Hepatocyte (in vitro differentiated cells): Measurements from ENCODE around the gene PTTG1. TPM values are rescaled to one million over a fixed set of nuclear protein-coding genes. Genes with fewer than 3 reads are reported as not detected.

Experiments
- DNase-seq: peaks from one replicate; pipeline ENCODE4 v3.0.0-alpha.2; 2016; ENCODE audit warnings: low spot score
- H2AFZ ChIP-seq: fragments of 200-600 bp; sonication (generic); 2 replicates; pipeline ENCODE4 v1.6.0; 2016; ENCODE audit warnings: antibody characterized with exemption, mild to moderate bottlenecking
- H3K27ac ChIP-seq: fragments of 200-600 bp; sonication (generic); 2 replicates; pipeline ENCODE4 v1.5.1; 2016; ENCODE audit warnings: mild to moderate bottlenecking
- H3K27me3 ChIP-seq: fragments of 200-600 bp; sonication (generic); 2 replicates; pipeline ENCODE4 v1.6.1; 2016
- H3K36me3 ChIP-seq: fragments of 200-600 bp; sonication (generic); replicated peaks from 2 replicates; pipeline ENCODE4 v1.5.1; 2016; ENCODE audit warnings: low read depth; ENCODE audit not compliant: insufficient read depth
- H3K4me1 ChIP-seq: fragments of 200-600 bp; sonication (generic); 2 replicates; pipeline ENCODE4 v1.5.1; 2016; ENCODE audit warnings: mild to moderate bottlenecking, moderate library complexity; ENCODE audit not compliant: insufficient read depth
- H3K4me2 ChIP-seq: fragments of 200-600 bp; sonication (generic); 2 replicates; pipeline ENCODE4 v1.6.0; 2016
- H3K4me3 ChIP-seq: fragments of 200-600 bp; sonication (generic); 2 replicates; pipeline ENCODE4 v1.5.1; 2016; ENCODE audit warnings: mild to moderate bottlenecking
- H3K79me2 ChIP-seq: fragments of 200-600 bp; sonication (generic); 2 replicates; pipeline ENCODE4 v1.6.0; 2017; ENCODE audit warnings: mild to moderate bottlenecking
- H3K9me2 ChIP-seq: fragments of 200-600 bp; sonication (generic); replicated peaks from 2 replicates; pipeline ENCODE4 v1.6.0; 2017; ENCODE audit warnings: mild to moderate bottlenecking; ENCODE audit not compliant: insufficient read depth
- H3K9me3 ChIP-seq: fragments of 200-600 bp; sonication (generic); 2 replicates; pipeline ENCODE4 v1.5.1; 2016; ENCODE audit warnings: low read depth, mild to moderate bottlenecking
- H4K20me1 ChIP-seq: fragments of 200-600 bp; sonication (generic); 2 replicates; pipeline ENCODE4 v1.6.0; 2016; ENCODE audit warnings: mild to moderate bottlenecking; ENCODE audit not compliant: insufficient read depth, poor library complexity, severe bottlenecking
- EZH2 ChIP-seq: fragments of 200-600 bp; sonication (generic); IDR thresholded peaks from 2 replicates; pipeline ENCODE4 v1.6.1; 2016; ENCODE audit warnings: antibody characterized with exemption, mild to moderate bottlenecking, borderline replicate concordance
- EZH2phosphoT487 ChIP-seq: fragments of 200-600 bp; sonication (generic); IDR thresholded peaks from one replicate; pipeline ENCODE4 v1.6.1; 2018; ENCODE audit warnings: antibody characterized with exemption, mild to moderate bottlenecking, low read depth, moderate library complexity; ENCODE audit not compliant: unreplicated experiment, severe bottlenecking
- WGBS: methylation state at CpG from one replicate; pipeline ENCODE4 v1.1.6; 2016; ENCODE audit warnings: low lambda C conversion rate; ENCODE audit errors: missing lambda C conversion rate; 5-methylcytosine and 5-hydroxymethylcytosine counted together
- polyA plus RNA-seq: library from polyadenylated mRNA; unstranded; fragments of >200 nt; fragmentation: Nextera tagmentation; extraction: Ambion mirVana; gene quantifications from 2 replicates; pipeline ENCODE4 v1.2.1, GENCODE V29; 2016
- total RNA-seq: library from RNA; depleted of rRNA; stranded (reverse); fragments of >200 nt; gene quantifications from 2 replicates; pipeline ENCODE4 v1.2.3, GENCODE V29; 2014
- TF ChIP-seq, protein P1 (sequence below): fragments of 200-600 bp; sonication (generic); IDR thresholded peaks from 2 replicates; pipeline ENCODE4 v1.5.1; 2016; ENCODE audit warnings: antibody characterized with exemption, mild to moderate bottlenecking; ENCODE audit not compliant: poor library complexity

The PTTG1 gene
- total and polyA plus RNA-seq, 2 experiments from 2014 or later = 18.8 to 49.2 TPM

GRCh38 chr5:160445132-160445531, 23.5 kb downstream of the PTTG1 start:
- no peak overlapping the region for H3K27ac ChIP-seq
- TF ChIP-seq EZH2 = no peak
- TF ChIP-seq EZH2phosphoT487 = no peak
- TF ChIP-seq, protein P1, sequence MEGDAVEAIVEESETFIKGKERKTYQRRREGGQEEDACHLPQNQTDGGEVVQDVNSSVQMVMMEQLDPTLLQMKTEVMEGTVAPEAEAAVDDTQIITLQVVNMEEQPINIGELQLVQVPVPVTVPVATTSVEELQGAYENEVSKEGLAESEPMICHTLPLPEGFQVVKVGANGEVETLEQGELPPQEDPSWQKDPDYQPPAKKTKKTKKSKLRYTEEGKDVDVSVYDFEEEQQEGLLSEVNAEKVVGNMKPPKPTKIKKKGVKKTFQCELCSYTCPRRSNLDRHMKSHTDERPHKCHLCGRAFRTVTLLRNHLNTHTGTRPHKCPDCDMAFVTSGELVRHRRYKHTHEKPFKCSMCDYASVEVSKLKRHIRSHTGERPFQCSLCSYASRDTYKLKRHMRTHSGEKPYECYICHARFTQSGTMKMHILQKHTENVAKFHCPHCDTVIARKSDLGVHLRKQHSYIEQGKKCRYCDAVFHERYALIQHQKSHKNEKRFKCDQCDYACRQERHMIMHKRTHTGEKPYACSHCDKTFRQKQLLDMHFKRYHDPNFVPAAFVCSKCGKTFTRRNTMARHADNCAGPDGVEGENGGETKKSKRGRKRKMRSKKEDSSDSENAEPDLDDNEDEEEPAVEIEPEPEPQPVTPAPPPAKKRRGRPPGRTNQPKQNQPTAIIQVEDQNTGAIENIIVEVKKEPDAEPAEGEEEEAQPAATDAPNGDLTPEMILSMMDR = no peak
- no peaks in the 10 kb centered on the region for H4K20me1 ChIP-seq
- no peak overlapping the region for H2AFZ ChIP-seq
- no peaks in the 10 kb centered on the region for H3K27me3 ChIP-seq
- H3K4me3 ChIP-seq = no peak overlapping the region
- no peaks in the 10 kb centered on the region for H3K9me3 ChIP-seq
- H3K36me3 ChIP-seq = no peaks in the 10 kb centered on the region
- H3K4me2 ChIP-seq = no peak overlapping the region
- no peaks in the 10 kb centered on the region for H3K79me2 ChIP-seq
- no peak for DNase-seq
- H3K9me2 ChIP-seq = no peaks in the 10 kb centered on the region
- WGBS = 85% methylated on average over 1 of the region's 1 CpG
- H3K4me1 ChIP-seq = no peaks in the 10 kb centered on the region

- Histone ChIP-seq H3K9me2 (no peaks in the 10 kb centered on the region), H3K9me3 (no peaks in the 10 kb centered on the region), H4K20me1 (no peaks in the 10 kb centered on the region), H3K36me3 (no peaks in the 10 kb centered on the region), H3K4me1 (no peaks in the 10 kb centered on the region), H3K27ac (no peak overlapping the region), H3K4me2 (no peak overlapping the region), H2AFZ (no peak overlapping the region), H3K27me3 (no peaks in the 10 kb centered on the region), H3K4me3 (no peak overlapping the region), H3K79me2 (no peaks in the 10 kb centered on the region)
- TF ChIP-seq EZH2phosphoT487 = no peak
- TF ChIP-seq, protein P1 = no peak
- TF ChIP-seq EZH2 = no peak
- no peak for DNase-seq
These were observed 24.1 kb downstream of the PTTG1 start for GRCh38 chr5:160445751-160446150.

GRCh38 chr5:160448886-160449285, 27.2 kb downstream of the PTTG1 start:
- H2AFZ ChIP-seq = no peak overlapping the region
- no peaks in the 10 kb centered on the region for H4K20me1 ChIP-seq
- no peak overlapping the region for H3K27ac ChIP-seq
- DNase-seq = no peak
- TF ChIP-seq, protein P1 = no peak
- TF ChIP-seq EZH2phosphoT487 (no peak), EZH2 (no peak)
- H3K36me3 ChIP-seq = no peaks in the 10 kb centered on the region
- 95% methylated on average over 1 of the region's 1 CpG for WGBS
- H3K9me2 ChIP-seq = no peaks in the 10 kb centered on the region
- no peaks in the 10 kb centered on the region for H3K9me3 ChIP-seq
- no peaks in the 10 kb centered on the region for H3K79me2 ChIP-seq
- no peak overlapping the region for H3K4me3 ChIP-seq
- no peaks in the 10 kb centered on the region for H3K27me3 ChIP-seq
- H3K4me2 ChIP-seq = no peak overlapping the region
- no peaks in the 10 kb centered on the region for H3K4me1 ChIP-seq

DNA sequence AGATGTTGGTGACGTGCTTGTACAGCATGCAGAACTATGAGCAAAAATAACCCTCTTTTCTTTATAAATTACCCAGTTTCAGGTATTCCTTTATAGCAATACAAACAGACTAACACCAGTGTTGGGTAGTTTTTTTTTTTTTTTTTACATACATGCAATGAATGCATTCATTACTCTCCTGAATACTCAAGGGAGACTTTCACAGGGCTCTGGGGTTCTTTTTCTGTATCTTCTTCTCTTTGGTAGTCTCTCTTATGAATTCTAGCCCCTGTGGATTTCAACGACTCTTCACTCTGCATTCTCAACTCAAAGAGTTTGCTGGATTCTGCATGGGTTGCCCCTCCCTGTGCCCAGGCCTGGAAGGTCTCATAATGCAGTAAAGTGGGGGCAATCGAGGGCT, 27.8 kb downstream of the PTTG1 start:
- 83% methylated on average over 3 of the region's 3 CpGs for WGBS
- Histone ChIP-seq H3K4me2 (no peak overlapping the region), H3K27me3 (no peaks in the 10 kb centered on the region), H4K20me1 (no peaks in the 10 kb centered on the region), H3K36me3 (no peaks in the 10 kb centered on the region), H3K4me1 (no peaks in the 10 kb centered on the region), H2AFZ (no peak overlapping the region), H3K9me3 (no peaks in the 10 kb centered on the region), H3K27ac (no peak overlapping the region), H3K9me2 (no peaks in the 10 kb centered on the region), H3K79me2 (no peaks in the 10 kb centered on the region), H3K4me3 (no peak overlapping the region)
- no peak for DNase-seq
- no peak for TF ChIP-seq EZH2
- no peak for TF ChIP-seq EZH2phosphoT487
- TF ChIP-seq, protein P1 = no peak
